Glutamatergic neuron (in vitro differentiated cells): ENCODE results near the gene ITGA1. TPM values are rescaled to one million over a fixed set of nuclear protein-coding genes. Genes with fewer than 3 reads are reported as not detected.

Source experiments
- DNase-seq: peaks from one replicate; pipeline ENCODE4 v3.0.0; 2022
- H3K27ac Mint-ChIP-seq: one replicate; pipeline ENCODE4 v1.8.0; 2020; ENCODE audit warnings: mild to moderate bottlenecking, mixed read lengths, inconsistent platforms; ENCODE audit not compliant: unreplicated experiment
- H3K27me3 Mint-ChIP-seq: one replicate; pipeline ENCODE4 v1.8.0; 2020; ENCODE audit warnings: mild to moderate bottlenecking, moderate library complexity, mixed read lengths, inconsistent platforms; ENCODE audit not compliant: unreplicated experiment
- H3K36me3 Mint-ChIP-seq: one replicate; pipeline ENCODE4 v1.8.0; 2020; ENCODE audit warnings: mild to moderate bottlenecking, mixed read lengths, inconsistent platforms; ENCODE audit not compliant: unreplicated experiment
- H3K4me1 Mint-ChIP-seq: one replicate; pipeline ENCODE4 v1.8.0; 2020; ENCODE audit warnings: mild to moderate bottlenecking, low read depth, mixed read lengths, inconsistent platforms; ENCODE audit not compliant: unreplicated experiment
- H3K4me3 Mint-ChIP-seq: one replicate; pipeline ENCODE4 v1.8.0; 2020; ENCODE audit warnings: mild to moderate bottlenecking, mixed read lengths, inconsistent platforms; ENCODE audit not compliant: unreplicated experiment
- H3K9me3 Mint-ChIP-seq: one replicate; pipeline ENCODE4 v1.8.0; 2020; ENCODE audit warnings: mild to moderate bottlenecking, moderate library complexity, mixed read lengths, inconsistent platforms; ENCODE audit not compliant: unreplicated experiment
- total RNA-seq: library from RNA; stranded (reverse); fragmentation: NEBNext Ultra II Directional; extraction: Animal tissue kit (Norgen Biotek cat#: 25700); gene quantifications from one replicate; pipeline ENCODE4 v1.2.1, GENCODE V29; 2021; ENCODE audit not compliant: unreplicated experiment
- TF ChIP-seq, protein P1 (sequence below): fragments of 200-600 bp; sonication (generic); IDR thresholded peaks from one replicate; pipeline ENCODE4 v1.5.0; 2021; ENCODE audit not compliant: partially characterized antibody, unreplicated experiment

ITGA1 gene
- total RNA-seq, 1 donor from 2014 or later = 0.96 TPM

DNA sequence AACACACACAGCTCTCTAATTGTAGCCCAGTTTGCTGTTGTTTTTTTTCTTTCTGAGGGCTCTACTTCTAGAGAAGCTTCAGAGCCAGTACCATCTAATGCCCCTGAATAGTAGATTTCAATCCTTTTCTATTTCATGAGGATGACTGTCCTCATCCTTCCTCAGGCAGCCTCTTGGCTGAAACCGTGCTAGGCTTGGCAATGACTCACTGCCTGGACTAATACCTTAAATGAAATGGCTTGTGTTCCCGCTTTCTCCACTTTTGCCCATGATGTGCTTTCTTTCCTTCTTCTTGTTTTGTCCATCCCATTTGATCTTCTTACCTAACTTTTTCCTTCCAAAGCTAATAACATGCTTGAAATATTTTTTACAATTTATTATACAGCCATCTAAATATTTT, 80.1 kb downstream of the ITGA1 start:
- DNase-seq = no peak
- Mint-ChIP-seq H3K36me3 (no peaks in the 10 kb centered on the region), H3K27me3 (no peaks in the 10 kb centered on the region), H3K4me3 (no peak overlapping the region), H3K4me1 (peaks cover 21% of the 10 kb centered on the region), H3K9me3 (peaks cover 5% of the 10 kb centered on the region), H3K27ac (no peak overlapping the region)
- TF ChIP-seq, protein P1, sequence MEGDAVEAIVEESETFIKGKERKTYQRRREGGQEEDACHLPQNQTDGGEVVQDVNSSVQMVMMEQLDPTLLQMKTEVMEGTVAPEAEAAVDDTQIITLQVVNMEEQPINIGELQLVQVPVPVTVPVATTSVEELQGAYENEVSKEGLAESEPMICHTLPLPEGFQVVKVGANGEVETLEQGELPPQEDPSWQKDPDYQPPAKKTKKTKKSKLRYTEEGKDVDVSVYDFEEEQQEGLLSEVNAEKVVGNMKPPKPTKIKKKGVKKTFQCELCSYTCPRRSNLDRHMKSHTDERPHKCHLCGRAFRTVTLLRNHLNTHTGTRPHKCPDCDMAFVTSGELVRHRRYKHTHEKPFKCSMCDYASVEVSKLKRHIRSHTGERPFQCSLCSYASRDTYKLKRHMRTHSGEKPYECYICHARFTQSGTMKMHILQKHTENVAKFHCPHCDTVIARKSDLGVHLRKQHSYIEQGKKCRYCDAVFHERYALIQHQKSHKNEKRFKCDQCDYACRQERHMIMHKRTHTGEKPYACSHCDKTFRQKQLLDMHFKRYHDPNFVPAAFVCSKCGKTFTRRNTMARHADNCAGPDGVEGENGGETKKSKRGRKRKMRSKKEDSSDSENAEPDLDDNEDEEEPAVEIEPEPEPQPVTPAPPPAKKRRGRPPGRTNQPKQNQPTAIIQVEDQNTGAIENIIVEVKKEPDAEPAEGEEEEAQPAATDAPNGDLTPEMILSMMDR = no peak

DNA sequence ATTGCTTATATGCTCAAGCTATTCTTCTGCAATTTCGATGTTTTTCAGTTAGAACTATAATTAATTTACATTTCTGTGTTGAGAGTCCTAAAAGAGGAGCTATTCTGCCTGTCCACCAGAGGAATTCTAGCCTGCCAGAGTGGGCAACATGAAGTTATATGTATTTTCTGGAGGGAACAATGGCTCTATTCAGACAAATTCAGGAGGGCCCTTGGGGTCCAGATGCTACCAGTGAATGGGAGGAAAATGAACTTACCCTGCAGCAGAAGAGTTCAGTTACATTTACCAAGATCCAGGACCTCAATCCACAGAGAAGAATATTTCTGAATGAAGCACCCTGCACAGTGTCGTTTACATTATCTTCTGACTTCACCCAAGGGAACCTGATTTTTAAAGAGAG, 80.7 kb downstream of the ITGA1 start:
- Mint-ChIP-seq H3K27ac (no peak overlapping the region), H3K9me3 (peaks cover 5% of the 10 kb centered on the region), H3K4me3 (no peak overlapping the region), H3K36me3 (no peaks in the 10 kb centered on the region), H3K4me1 (peaks cover 21% of the 10 kb centered on the region), H3K27me3 (no peaks in the 10 kb centered on the region)
- DNase-seq = no peak
- TF ChIP-seq, protein P1 = no peak

DNA sequence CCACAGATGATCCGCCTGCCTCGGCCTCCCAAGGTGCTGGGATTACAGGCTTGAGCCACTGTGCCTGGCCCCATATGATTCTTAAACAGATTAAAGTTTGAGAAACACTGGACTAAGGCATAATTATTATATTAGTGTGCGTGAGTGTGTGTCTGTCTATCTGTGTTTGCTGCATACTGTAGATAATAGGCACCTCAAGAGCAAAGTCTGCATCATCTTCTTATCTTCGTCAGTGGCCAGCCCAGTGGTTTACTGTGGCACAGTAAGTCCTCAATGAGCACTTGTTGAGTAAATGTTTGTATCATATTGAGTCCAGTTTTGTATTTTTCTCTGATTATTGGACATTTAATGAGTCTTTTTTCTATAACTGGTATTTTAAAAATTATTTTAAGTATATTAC, 81.7 kb downstream of the ITGA1 start:
- no peaks in the 10 kb centered on the region for H3K36me3 Mint-ChIP-seq
- no peak overlapping the region for H3K4me3 Mint-ChIP-seq
- H3K27me3 Mint-ChIP-seq = no peaks in the 10 kb centered on the region

DNA sequence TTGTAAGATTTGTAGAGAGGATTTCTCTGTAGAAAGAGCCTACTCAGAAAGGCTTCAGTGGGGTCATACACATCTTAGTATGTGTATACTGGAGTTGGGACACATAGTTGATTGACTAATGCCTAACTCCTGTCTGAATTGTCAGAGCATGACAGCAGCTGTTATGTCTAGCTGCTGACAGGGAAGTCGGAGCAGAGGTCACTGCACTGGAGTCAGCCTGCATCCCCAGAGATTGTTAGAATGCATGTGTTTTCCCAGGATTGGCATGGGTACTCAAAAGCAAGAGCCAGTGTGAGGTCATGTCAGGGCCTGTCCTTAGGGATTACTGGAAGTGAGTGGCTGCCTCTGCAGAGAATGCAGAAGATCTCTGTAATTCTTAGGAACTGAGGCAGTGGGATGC, 82.7 kb downstream of the ITGA1 start:
- peak; percentile 54 for DNase-seq
- H3K9me3 Mint-ChIP-seq = peaks cover 2% of the 10 kb centered on the region
- H3K4me1 Mint-ChIP-seq = peaks cover 21% of the 10 kb centered on the region
- TF ChIP-seq, protein P1 = no peak
- no peak overlapping the region for H3K4me3 Mint-ChIP-seq
- no peaks in the 10 kb centered on the region for H3K27me3 Mint-ChIP-seq
- no peaks in the 10 kb centered on the region for H3K36me3 Mint-ChIP-seq
- H3K27ac Mint-ChIP-seq = peak overlapping the region; percentile 35

More for the DNA sequence above, 81.7 kb downstream of the ITGA1 start:
- Mint-ChIP-seq H3K4me1 (peaks cover 21% of the 10 kb centered on the region), H3K27ac (no peak overlapping the region), H3K9me3 (peaks cover 2% of the 10 kb centered on the region)
- TF ChIP-seq, protein P1 = no peak
- DNase-seq = no peak

DNA sequence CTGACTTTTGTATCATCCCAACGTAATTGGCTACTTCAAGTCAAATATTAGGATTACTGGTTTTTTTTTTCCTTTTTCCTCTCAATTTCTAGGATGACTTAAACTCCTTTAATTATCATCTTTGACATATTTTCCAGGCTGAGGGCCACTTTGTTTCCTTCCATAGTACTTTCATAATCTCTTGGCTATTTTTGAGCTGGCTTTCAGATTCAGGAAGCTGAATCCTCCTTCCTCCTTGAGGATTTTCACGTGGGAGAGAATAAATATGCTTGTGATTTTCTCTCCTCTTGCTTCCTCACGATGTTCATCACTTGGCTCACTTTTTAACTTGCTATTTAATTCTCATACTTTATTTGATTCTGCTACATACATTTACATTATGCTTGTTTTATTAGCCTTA, 88.1 kb downstream of the ITGA1 start:
- H3K4me1 Mint-ChIP-seq = peaks cover 9% of the 10 kb centered on the region
- DNase-seq = no peak
- no peak overlapping the region for H3K27ac Mint-ChIP-seq
- no peaks in the 10 kb centered on the region for H3K9me3 Mint-ChIP-seq
- no peaks in the 10 kb centered on the region for H3K36me3 Mint-ChIP-seq
- TF ChIP-seq, protein P1 = no peak
- no peaks in the 10 kb centered on the region for H3K27me3 Mint-ChIP-seq
- H3K4me3 Mint-ChIP-seq = no peak overlapping the region
